ENCODE measurements around the gene HLCS. TPM values are rescaled to one million over a fixed set of nuclear protein-coding genes. Genes with fewer than 3 reads are reported as not detected.

Gene HLCS
- total RNA-seq, 2 experiments from 2014 or later = 12.5 to 15.5 TPM

- CTCF ChIA-PET = interaction anchor here (1.6 kb wide), 1 partner anchor 226 kb away, joined by 7 read pairs; no protein-coding TSS in a partner anchor
- no peak for DNase-seq
- ATAC-seq = no peak
- Mint-ChIP-seq H3K27me3 (no peaks in the 10 kb centered on the region), H3K36me3 (ENCODE audit: low read depth) (no peaks in the 10 kb centered on the region), H3K27ac (no peak overlapping the region), H3K9me3 (no peaks in the 10 kb centered on the region), H3K4me1 (ENCODE audit: low read depth) (peaks cover 24% of the 10 kb centered on the region), H3K4me3 (no peak overlapping the region)
- POLR2A ChIA-PET = no interaction called here
- no peak for TF ChIP-seq CTCF (IDR thresholded peaks at IDR 0.05)
- intact Hi-C loops (cut with micrococcal nuclease) = no loop called here
Observed at GRCh38 chr21:36856643-36857042, 109.8 kb downstream of the HLCS start.

- POLR2A ChIA-PET = no interaction called here
- peak; percentile 57 for DNase-seq
- CTCF ChIA-PET = interaction anchor here (0.6 to 2.8 kb wide), 24 partner anchors 9 to 230 kb away, joined by 3 to 20 read pairs (median 3); no protein-coding TSS in a partner anchor
- H3K4me1 Mint-ChIP-seq (ENCODE audit: low read depth) = peaks cover 11% of the 10 kb centered on the region
- H3K27me3 Mint-ChIP-seq = no peaks in the 10 kb centered on the region
- no peaks in the 10 kb centered on the region for H3K36me3 Mint-ChIP-seq (ENCODE audit: low read depth)
- peak; percentile 62 for TF ChIP-seq CTCF (IDR thresholded peaks at IDR 0.05)
- peak; percentile 70 for ATAC-seq
- H3K27ac Mint-ChIP-seq = no peak overlapping the region
- no peak overlapping the region for H3K4me3 Mint-ChIP-seq
- intact Hi-C loops (cut with micrococcal nuclease) = no loop called here
- H3K9me3 Mint-ChIP-seq = no peaks in the 10 kb centered on the region
Observed at GRCh38 chr21:36854391-36854790, 112.1 kb downstream of the HLCS start.

- no peak overlapping the region for H3K27ac Mint-ChIP-seq
- no peak for DNase-seq
- no peaks in the 10 kb centered on the region for H3K9me3 Mint-ChIP-seq
- intact Hi-C loops (cut with micrococcal nuclease) = no loop called here
- ATAC-seq = no peak
- ChIA-PET POLR2A (no interaction called here), CTCF (interaction anchor here (2.7 kb wide), 1 partner anchor 222 kb away, joined by 20 read pairs; no protein-coding TSS in a partner anchor)
- peaks cover 11% of the 10 kb centered on the region for H3K4me1 Mint-ChIP-seq (ENCODE audit: low read depth)
- TF ChIP-seq CTCF (IDR thresholded peaks at IDR 0.05) = no peak
- H3K4me3 Mint-ChIP-seq = no peak overlapping the region
- no peaks in the 10 kb centered on the region for H3K36me3 Mint-ChIP-seq (ENCODE audit: low read depth)
- H3K27me3 Mint-ChIP-seq = no peaks in the 10 kb centered on the region
Observed at GRCh38 chr21:36852864-36853263, 113.6 kb downstream of the HLCS start.

GRCh38 chr21:36852293-36852692 lies 114.2 kb downstream of the HLCS start:
- Mint-ChIP-seq H3K27me3 (no peaks in the 10 kb centered on the region), H3K4me3 (no peak overlapping the region), H3K27ac (no peak overlapping the region), H3K4me1 (ENCODE audit: low read depth) (peaks cover 11% of the 10 kb centered on the region), H3K36me3 (ENCODE audit: low read depth) (no peaks in the 10 kb centered on the region), H3K9me3 (no peaks in the 10 kb centered on the region)
- TF ChIP-seq CTCF (IDR thresholded peaks at IDR 0.05) = no peak
- no peak for DNase-seq
- ATAC-seq = no peak
- intact Hi-C loops (cut with micrococcal nuclease) = no loop called here
- CTCF ChIA-PET = interaction anchor here (1.3 to 2.7 kb wide), 2 partner anchors 13 to 221 kb away, joined by 3 to 20 read pairs; no protein-coding TSS in a partner anchor
- POLR2A ChIA-PET = no interaction called here

GRCh38 chr21:36851121-36851520 lies 115.3 kb downstream of the HLCS start:
- Mint-ChIP-seq H3K36me3 (ENCODE audit: low read depth) (no peaks in the 10 kb centered on the region), H3K4me3 (no peak overlapping the region), H3K9me3 (no peaks in the 10 kb centered on the region), H3K27ac (no peak overlapping the region), H3K4me1 (ENCODE audit: low read depth) (peaks cover 11% of the 10 kb centered on the region), H3K27me3 (no peaks in the 10 kb centered on the region)
- intact Hi-C loops (cut with micrococcal nuclease) = no loop called here
- ChIA-PET CTCF (interaction anchor here (1.3 kb wide), 1 partner anchor 11 kb away, joined by 3 read pairs; no protein-coding TSS in a partner anchor), POLR2A (no interaction called here)
- no peak for TF ChIP-seq CTCF (IDR thresholded peaks at IDR 0.05)
- DNase-seq (no peak), ATAC-seq (no peak)

All from activated CD8-positive, alpha-beta T cell treated with anti-CD3 and anti-CD28 coated beads for 36 hours (primary cell).